ENCODE data around the gene TRPM8.

Gene TRPM8

DNA sequence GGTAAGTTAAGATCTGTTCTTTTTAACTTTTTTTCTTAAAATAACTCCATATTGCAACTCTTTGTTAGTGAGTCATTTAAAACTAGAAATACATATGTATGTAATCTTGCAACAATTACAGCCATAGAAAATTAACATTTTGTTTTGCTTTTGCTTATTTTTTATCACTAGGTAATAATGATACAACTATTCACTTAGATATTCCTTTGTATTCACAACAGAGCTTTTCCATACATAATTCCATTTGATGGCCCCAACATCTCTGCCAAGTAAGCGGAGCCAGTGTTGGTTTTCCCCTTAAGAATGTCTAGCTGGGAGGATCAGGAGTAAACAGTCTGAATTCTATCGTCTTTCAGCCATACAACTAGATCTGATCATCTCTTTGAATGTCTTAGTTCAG is 149.4 kb downstream of the TRPM8 start:
- in situ Hi-C loops (cut with MboI; ENCODE audit: low sequenced_read_pairs): no loop called here
- DNase-seq (ENCODE audit: low spot score in 2 of 2): no peak
- Histone ChIP-seq H3K9me3 (no peaks in the 10 kb centered on the region), H3K4me1 (no peaks in the 10 kb centered on the region), H3K36me3 (replicated peaks) (no peaks in the 10 kb centered on the region), H3K27me3 (ENCODE audit: low read depth) (0 out of 2 replicates have a peak, but pooled peaks cover 5% of the 10 kb centered on the region), H3K4me3 (no peak overlapping the region)
